Activated naive CD8-positive, alpha-beta T cell treated with anti-CD3 and anti-CD28 coated beads, Interleukin-2, amount 10 ng/mL, durations not matched to agents 7 days and 5 days (primary cell): Measurements from ENCODE around the gene SCN3B. TPM values are rescaled to one million over a fixed set of nuclear protein-coding genes. Genes with fewer than 3 reads are reported as not detected.
A peak's percentile ranks its signal among the peaks of the same experiment; 100 is the strongest.

Source experiments
- ATAC-seq: fragments of 150-1000 bp; cut with Tn5 transposase; one replicate; pipeline ENCODE4 v1.10.0; 2021; ENCODE audit warnings: low read depth, moderate library complexity
- POLR2A ChIA-PET: fragments of 350-600 bp; sonication (Branson Sonifier 250); formaldehyde crosslinking; loops from one replicate; lab custom pipeline; 2021; ENCODE audit warnings: antibody characterized with exemption; lab: Charles Lee
- DNase-seq: peaks from one replicate; pipeline ENCODE4 v3.0.0; 2021
- H3K27ac Mint-ChIP-seq: one replicate; pipeline ENCODE4 v1.8.0; 2022; ENCODE audit warnings: mild to moderate bottlenecking, mixed read lengths
- H3K27me3 Mint-ChIP-seq: one replicate; pipeline ENCODE4 v1.8.0; 2022; ENCODE audit warnings: mild to moderate bottlenecking, moderate library complexity, mixed read lengths
- H3K36me3 Mint-ChIP-seq: one replicate; pipeline ENCODE4 v1.8.0; 2021; ENCODE audit warnings: mild to moderate bottlenecking, mixed read lengths
- H3K4me1 Mint-ChIP-seq: one replicate; pipeline ENCODE4 v1.8.0; 2021; ENCODE audit warnings: mixed read lengths
- H3K4me3 Mint-ChIP-seq: one replicate; pipeline ENCODE4 v1.8.0; 2022; ENCODE audit warnings: mild to moderate bottlenecking, moderate library complexity, mixed read lengths
- H3K9me3 Mint-ChIP-seq: one replicate; pipeline ENCODE4 v1.8.0; 2021; ENCODE audit warnings: mixed read lengths
- total RNA-seq, 2 experiments: library from RNA; stranded (reverse); gene quantifications; one replicate each; pipeline ENCODE4 v1.2.3, GENCODE V29; 2021

The SCN3B gene
- not detected for total RNA-seq

- Mint-ChIP-seq H3K9me3 (peaks cover 15% of the 10 kb centered on the region), H3K27ac (no peak within 1 kb of the TSS), H3K4me3 (peak within 1 kb of the TSS; percentile 63), H3K4me1 (peaks cover 7% of the 10 kb centered on the region), H3K36me3 (peaks cover 9% of the 10 kb centered on the region), H3K27me3 (peaks cover 54% of the 10 kb centered on the region)
- POLR2A ChIA-PET = no interaction called here
- peak; percentile 79 for ATAC-seq
- peak; percentile 46 for DNase-seq
Measured at GRCh38 chr11:123654566-123655081, at the start of gene SCN3B. Gene SCN3B (minus strand): TSS chr11:123654624. CDS start chr11:123653801, 823 bp downstream.

GRCh38 chr11:123702696-123703095 is 48.3 kb upstream of the SCN3B start:
- H3K4me3 Mint-ChIP-seq = no peak overlapping the region
- H3K4me1 Mint-ChIP-seq = no peaks in the 10 kb centered on the region
- POLR2A ChIA-PET = no interaction called here
- H3K27me3 Mint-ChIP-seq = peaks cover 22% of the 10 kb centered on the region
- H3K27ac Mint-ChIP-seq = no peak overlapping the region
- H3K9me3 Mint-ChIP-seq = no peaks in the 10 kb centered on the region
- ATAC-seq (no peak), DNase-seq (no peak)
- no peaks in the 10 kb centered on the region for H3K36me3 Mint-ChIP-seq

GRCh38 chr11:123702139-123702538 is 47.7 kb upstream of the SCN3B start:
- peaks cover 20% of the 10 kb centered on the region for H3K27me3 Mint-ChIP-seq
- no peak overlapping the region for H3K4me3 Mint-ChIP-seq
- no peaks in the 10 kb centered on the region for H3K9me3 Mint-ChIP-seq
- H3K36me3 Mint-ChIP-seq = no peaks in the 10 kb centered on the region
- H3K27ac Mint-ChIP-seq = no peak overlapping the region
- H3K4me1 Mint-ChIP-seq = no peaks in the 10 kb centered on the region
- ATAC-seq (no peak), DNase-seq (no peak)
- POLR2A ChIA-PET = no interaction called here

GRCh38 chr11:123700772-123701171 is 46.3 kb upstream of the SCN3B start:
- Mint-ChIP-seq H3K27me3 (peaks cover 18% of the 10 kb centered on the region), H3K4me3 (no peak overlapping the region), H3K9me3 (no peaks in the 10 kb centered on the region), H3K36me3 (no peaks in the 10 kb centered on the region), H3K4me1 (no peaks in the 10 kb centered on the region), H3K27ac (no peak overlapping the region)
- POLR2A ChIA-PET = no interaction called here
- ATAC-seq (no peak), DNase-seq (no peak)

GRCh38 chr11:123698546-123699127 is 44.2 kb upstream of the SCN3B start:
- POLR2A ChIA-PET = no interaction called here
- Mint-ChIP-seq H3K9me3 (no peaks in the 10 kb centered on the region), H3K4me3 (no peak overlapping the region), H3K27ac (no peak overlapping the region), H3K36me3 (no peaks in the 10 kb centered on the region), H3K27me3 (peaks cover 20% of the 10 kb centered on the region), H3K4me1 (peaks cover 1% of the 10 kb centered on the region)
- DNase-seq (no peak), ATAC-seq (no peak)

GRCh38 chr11:123696183-123696582 is 41.8 kb upstream of the SCN3B start:
- Mint-ChIP-seq H3K4me3 (no peak overlapping the region), H3K36me3 (no peaks in the 10 kb centered on the region), H3K4me1 (peaks cover 1% of the 10 kb centered on the region), H3K9me3 (no peaks in the 10 kb centered on the region), H3K27ac (no peak overlapping the region), H3K27me3 (peaks cover 23% of the 10 kb centered on the region)
- POLR2A ChIA-PET = no interaction called here
- ATAC-seq (no peak), DNase-seq (no peak)

GRCh38 chr11:123695231-123695630 is 40.8 kb upstream of the SCN3B start:
- Mint-ChIP-seq H3K9me3 (no peaks in the 10 kb centered on the region), H3K36me3 (no peaks in the 10 kb centered on the region), H3K4me1 (peaks cover 1% of the 10 kb centered on the region), H3K27me3 (peaks cover 22% of the 10 kb centered on the region), H3K27ac (no peak overlapping the region), H3K4me3 (no peak overlapping the region)
- DNase-seq = no peak
- POLR2A ChIA-PET = no interaction called here
- ATAC-seq = no peak

- H3K27me3 Mint-ChIP-seq = peaks cover 19% of the 10 kb centered on the region
- H3K9me3 Mint-ChIP-seq = no peaks in the 10 kb centered on the region
- no peak overlapping the region for H3K27ac Mint-ChIP-seq
- peaks cover 1% of the 10 kb centered on the region for H3K4me1 Mint-ChIP-seq
- no peak overlapping the region for H3K4me3 Mint-ChIP-seq
- POLR2A ChIA-PET = no interaction called here
- ATAC-seq (no peak), DNase-seq (no peak)
- H3K36me3 Mint-ChIP-seq = no peaks in the 10 kb centered on the region
Measured at GRCh38 chr11:123694551-123694950, 40.1 kb upstream of the SCN3B start.

- POLR2A ChIA-PET = no interaction called here
- DNase-seq = no peak
- no peaks in the 10 kb centered on the region for H3K36me3 Mint-ChIP-seq
- H3K4me3 Mint-ChIP-seq = no peak overlapping the region
- H3K9me3 Mint-ChIP-seq = no peaks in the 10 kb centered on the region
- peaks cover 1% of the 10 kb centered on the region for H3K4me1 Mint-ChIP-seq
- H3K27me3 Mint-ChIP-seq = peaks cover 17% of the 10 kb centered on the region
- H3K27ac Mint-ChIP-seq = no peak overlapping the region
- no peak for ATAC-seq
Measured at GRCh38 chr11:123692961-123693360, 38.5 kb upstream of the SCN3B start.

- no peak overlapping the region for H3K4me3 Mint-ChIP-seq
- ATAC-seq (no peak), DNase-seq (no peak)
- no peak overlapping the region for H3K27ac Mint-ChIP-seq
- H3K9me3 Mint-ChIP-seq = no peaks in the 10 kb centered on the region
- POLR2A ChIA-PET = no interaction called here
- peaks cover 27% of the 10 kb centered on the region for H3K27me3 Mint-ChIP-seq
- peaks cover 1% of the 10 kb centered on the region for H3K4me1 Mint-ChIP-seq
- no peaks in the 10 kb centered on the region for H3K36me3 Mint-ChIP-seq
Measured at GRCh38 chr11:123690485-123690884, 36.1 kb upstream of the SCN3B start.

GRCh38 chr11:123684601-123685000 is 30.2 kb upstream of the SCN3B start:
- no peak for DNase-seq
- POLR2A ChIA-PET = no interaction called here
- H3K4me1 Mint-ChIP-seq = peaks cover 10% of the 10 kb centered on the region
- no peak overlapping the region for H3K27ac Mint-ChIP-seq
- peaks cover 24% of the 10 kb centered on the region for H3K27me3 Mint-ChIP-seq
- ATAC-seq = no peak
- no peaks in the 10 kb centered on the region for H3K36me3 Mint-ChIP-seq
- H3K9me3 Mint-ChIP-seq = no peaks in the 10 kb centered on the region
- no peak overlapping the region for H3K4me3 Mint-ChIP-seq

GRCh38 chr11:123683428-123684170 is 29.2 kb upstream of the SCN3B start:
- POLR2A ChIA-PET = no interaction called here

GRCh38 chr11:123682696-123683410 is 28.4 kb upstream of the SCN3B start:
- DNase-seq (no peak), ATAC-seq (no peak)
- POLR2A ChIA-PET = no interaction called here
- Mint-ChIP-seq H3K27ac (no peak overlapping the region), H3K4me3 (no peak overlapping the region), H3K27me3 (peaks cover 17% of the 10 kb centered on the region), H3K9me3 (no peaks in the 10 kb centered on the region), H3K36me3 (no peaks in the 10 kb centered on the region), H3K4me1 (peaks cover 11% of the 10 kb centered on the region)

More at GRCh38 chr11:123683428-123684170, 29.2 kb upstream of the SCN3B start:
- Mint-ChIP-seq H3K9me3 (no peaks in the 10 kb centered on the region), H3K4me1 (peaks cover 10% of the 10 kb centered on the region), H3K27ac (no peak overlapping the region), H3K27me3 (peaks cover 21% of the 10 kb centered on the region), H3K4me3 (no peak overlapping the region), H3K36me3 (no peaks in the 10 kb centered on the region)
- DNase-seq (no peak), ATAC-seq (no peak)
